Uterus (tissue), 2 donors: ENCODE data around the gene GGTLC2.

ENCODE experiments used
- CTCF ChIP-seq, 4 experiments: fragments of 200-600 bp in 2 of 4; fragments of 450-650 bp in 2 of 4; sonication (generic) in 2 of 4; IDR thresholded peaks; one replicate each; pipeline ENCODE4 v1.5.1; 2016 to 2019; ENCODE audit warnings: antibody characterized with exemption in 4 of 4, mild to moderate bottlenecking in 2 of 4, moderate library complexity in 1 of 4
- POLR2A ChIP-seq, 2 donors: fragments of 450-650 bp; IDR thresholded peaks; one replicate each; pipeline ENCODE4 v1.6.1; 2016; ENCODE audit warnings: antibody characterized with exemption in 2 of 2, mild to moderate bottlenecking in 1 of 2, moderate library complexity in 1 of 2

GRCh38 chr22:22693531-22693884, 49.1 kb downstream of the GGTLC2 start:
- TF ChIP-seq CTCF (IDR thresholded peaks at IDR 0.05) (no peak), POLR2A (IDR thresholded peaks at IDR 0.05) (no peak)
